HFF-Myc (cell line): Measurements from ENCODE around the gene TPRG1.

Experiments
- DNase-seq: peaks from one replicate; pipeline ENCODE4 v3.0.0-alpha.2; 2011; ENCODE audit warnings: low read depth; ENCODE audit errors: extremely low read depth
- H3K4me3 ChIP-seq: replicated peaks from 2 replicates; pipeline ENCODE4 v1.5.1; 2011; ENCODE audit warnings: low read depth, mild to moderate bottlenecking, control low read depth, low read length
- TF ChIP-seq, protein P1 (sequence below): IDR thresholded peaks from 2 replicates; pipeline ENCODE4 v1.5.1; 2012; ENCODE audit warnings: mild to moderate bottlenecking, low read depth, low read length, control low read depth; ENCODE audit errors: missing control alignments

TPRG1 gene

DNA sequence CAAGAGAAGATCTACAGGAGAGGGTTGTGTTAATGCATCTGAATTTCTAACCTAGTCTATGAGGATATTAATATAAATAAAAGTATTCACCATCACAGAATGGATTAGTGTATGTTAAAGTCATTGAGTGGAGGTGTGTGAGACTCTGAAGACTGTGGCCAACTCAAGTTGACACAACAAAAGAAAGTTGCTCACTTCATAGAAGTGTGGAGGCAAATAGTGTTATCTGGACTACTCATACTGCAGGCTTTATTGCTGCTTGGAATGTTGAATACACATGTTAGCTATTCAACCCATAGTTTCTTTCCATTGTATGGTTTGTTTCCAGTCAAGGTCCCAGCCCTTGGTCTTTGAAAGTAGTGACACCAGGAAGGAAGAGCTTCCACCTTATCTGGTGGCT, 38.0 kb upstream of the TPRG1 start:
- H3K4me3 ChIP-seq: no peak overlapping the region
- TF ChIP-seq, protein P1, sequence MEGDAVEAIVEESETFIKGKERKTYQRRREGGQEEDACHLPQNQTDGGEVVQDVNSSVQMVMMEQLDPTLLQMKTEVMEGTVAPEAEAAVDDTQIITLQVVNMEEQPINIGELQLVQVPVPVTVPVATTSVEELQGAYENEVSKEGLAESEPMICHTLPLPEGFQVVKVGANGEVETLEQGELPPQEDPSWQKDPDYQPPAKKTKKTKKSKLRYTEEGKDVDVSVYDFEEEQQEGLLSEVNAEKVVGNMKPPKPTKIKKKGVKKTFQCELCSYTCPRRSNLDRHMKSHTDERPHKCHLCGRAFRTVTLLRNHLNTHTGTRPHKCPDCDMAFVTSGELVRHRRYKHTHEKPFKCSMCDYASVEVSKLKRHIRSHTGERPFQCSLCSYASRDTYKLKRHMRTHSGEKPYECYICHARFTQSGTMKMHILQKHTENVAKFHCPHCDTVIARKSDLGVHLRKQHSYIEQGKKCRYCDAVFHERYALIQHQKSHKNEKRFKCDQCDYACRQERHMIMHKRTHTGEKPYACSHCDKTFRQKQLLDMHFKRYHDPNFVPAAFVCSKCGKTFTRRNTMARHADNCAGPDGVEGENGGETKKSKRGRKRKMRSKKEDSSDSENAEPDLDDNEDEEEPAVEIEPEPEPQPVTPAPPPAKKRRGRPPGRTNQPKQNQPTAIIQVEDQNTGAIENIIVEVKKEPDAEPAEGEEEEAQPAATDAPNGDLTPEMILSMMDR: no peak
- DNase-seq: no peak

DNA sequence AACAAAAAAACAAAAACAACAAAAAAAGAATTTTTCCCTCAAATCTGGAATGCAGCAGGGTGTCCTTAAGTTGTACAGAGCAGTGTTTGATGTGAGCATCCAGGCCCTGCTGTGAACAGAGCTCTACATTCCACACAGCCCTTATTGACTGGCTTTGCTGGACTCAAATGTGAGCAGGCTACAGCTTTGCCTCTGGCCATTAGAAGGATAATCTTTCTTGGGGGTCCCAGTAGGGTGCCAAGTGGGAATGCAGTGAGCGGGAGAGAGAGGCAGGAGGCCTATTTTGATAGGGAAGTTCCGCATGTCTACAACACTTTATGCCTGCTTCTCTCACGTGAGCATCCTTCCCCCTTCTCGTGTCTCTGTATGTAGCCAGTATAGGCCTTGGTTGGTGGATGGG, 34.4 kb upstream of the TPRG1 start:
- TF ChIP-seq, protein P1: no peak
- no peak for DNase-seq
- H3K4me3 ChIP-seq: no peak overlapping the region

DNA sequence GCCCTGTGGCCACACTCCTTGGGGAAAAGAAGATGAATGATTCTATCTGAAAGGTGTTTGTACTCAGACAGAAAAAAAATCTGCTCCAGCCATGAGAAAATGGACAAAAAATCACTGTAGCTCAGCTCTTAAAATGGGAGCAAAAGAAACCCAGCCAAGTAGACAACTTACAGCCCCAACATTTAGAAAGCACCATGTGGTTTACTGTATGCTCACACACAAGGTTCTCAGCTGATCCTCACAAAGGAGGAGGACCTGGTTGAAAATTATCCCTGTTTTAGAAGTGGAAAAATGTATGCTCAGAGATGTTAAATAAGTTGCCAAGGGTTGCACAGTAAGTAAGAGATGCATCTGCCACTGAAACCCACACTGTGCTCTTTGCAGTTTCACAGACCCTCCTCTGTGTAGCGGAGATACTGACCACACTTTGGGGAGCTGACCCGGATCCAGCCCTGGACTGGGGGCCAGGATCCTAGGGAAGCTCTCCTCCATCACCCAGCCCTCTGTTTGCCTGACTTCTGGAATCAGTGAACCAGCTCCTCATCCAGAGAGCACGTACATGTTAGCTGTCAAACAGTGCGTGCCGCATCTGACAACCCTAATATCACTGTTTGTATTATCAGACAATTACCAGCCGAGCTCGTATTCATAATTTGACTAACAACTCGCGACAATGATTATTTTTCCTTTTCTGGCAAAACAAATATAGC, 32.7 kb upstream of the TPRG1 start:
- DNase-seq: no peak
- TF ChIP-seq, protein P1: no peak
- H3K4me3 ChIP-seq: no peak overlapping the region

DNA sequence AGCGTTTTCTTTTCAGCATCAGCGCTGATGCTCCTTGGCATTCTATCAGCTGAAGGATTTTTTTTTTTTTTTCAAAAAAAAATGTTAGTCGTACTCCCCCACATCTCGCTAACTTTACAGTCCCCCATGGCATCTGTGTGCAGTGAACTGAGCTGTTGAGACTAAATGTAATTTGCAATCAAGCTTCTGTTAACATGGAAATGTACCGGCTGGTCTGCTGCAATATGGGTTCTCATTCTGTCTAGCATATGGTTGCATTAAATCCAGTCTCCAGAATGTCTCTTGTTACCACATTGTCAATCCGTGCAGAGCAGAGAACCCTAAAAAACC, 32.2 kb upstream of the TPRG1 start:
- H3K4me3 ChIP-seq: no peak overlapping the region
- no peak for DNase-seq
- TF ChIP-seq, protein P1: no peak

DNA sequence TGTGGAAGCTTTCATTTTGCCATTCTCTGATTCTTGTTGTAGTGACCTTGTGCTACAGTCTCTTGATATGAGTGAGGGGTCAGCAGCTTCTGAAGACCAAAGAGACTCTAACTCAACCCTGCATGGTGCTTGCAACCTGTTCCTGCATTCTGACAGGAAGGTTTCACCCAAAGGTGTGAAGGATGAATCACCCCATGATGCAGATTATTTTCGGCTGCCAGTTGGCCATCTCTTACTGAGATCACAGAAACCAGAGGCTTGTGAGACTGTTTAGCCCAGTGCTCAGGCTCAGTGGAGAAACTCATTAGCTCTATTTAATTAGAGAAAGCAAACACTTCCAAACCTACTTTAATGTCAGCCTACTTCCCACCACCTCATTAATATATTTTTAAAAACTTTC, 29.2 kb upstream of the TPRG1 start:
- H3K4me3 ChIP-seq: no peak overlapping the region
- no peak for DNase-seq
- TF ChIP-seq, protein P1: no peak

DNA sequence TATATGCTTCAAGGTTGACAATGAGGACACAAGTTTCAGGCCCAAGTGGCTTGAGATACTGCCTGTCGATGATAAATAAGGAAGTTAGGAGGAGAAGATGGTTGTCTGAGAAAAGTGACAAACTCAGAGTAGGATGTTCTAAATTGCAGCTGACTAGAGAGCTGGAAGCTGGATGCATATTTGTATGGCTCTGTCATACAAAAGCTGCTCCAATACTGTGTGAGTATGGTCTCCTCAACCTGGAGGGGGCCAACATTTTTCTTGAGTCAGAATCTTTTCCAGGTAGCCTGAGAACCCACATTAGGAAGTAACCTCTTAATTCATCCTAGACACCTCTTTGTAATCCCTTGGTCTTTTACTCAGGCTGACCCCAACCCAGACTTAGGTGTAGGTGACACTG, 28.4 kb upstream of the TPRG1 start:
- DNase-seq: no peak
- no peak overlapping the region for H3K4me3 ChIP-seq
- TF ChIP-seq, protein P1: no peak

DNA sequence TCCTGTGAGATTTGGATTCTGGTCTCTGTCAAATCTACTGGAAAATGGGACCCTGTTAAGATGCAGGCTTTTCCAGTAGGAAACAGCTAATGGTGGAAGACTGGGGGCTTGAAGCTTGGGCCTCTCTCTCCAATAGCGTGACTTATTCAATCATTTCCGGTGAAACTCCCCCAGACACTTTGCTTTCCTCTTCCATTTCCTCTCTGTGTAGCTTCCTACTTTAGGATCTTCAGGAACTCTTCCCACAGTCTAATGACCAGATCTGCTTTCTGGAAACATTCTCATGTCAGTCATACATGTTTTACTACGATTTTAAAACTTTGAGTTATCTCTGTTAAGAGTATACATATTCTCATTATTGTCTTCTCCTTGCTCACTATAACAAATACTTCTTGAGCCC, 28.0 kb upstream of the TPRG1 start:
- H3K4me3 ChIP-seq: no peak overlapping the region
- TF ChIP-seq, protein P1: no peak
- DNase-seq: no peak
